Type B pancreatic cell (in vitro differentiated cells): ENCODE measurements around the gene ADPRM. TPM values are rescaled to one million over a fixed set of nuclear protein-coding genes. Genes with fewer than 3 reads are reported as not detected.

Experiments
- DNase-seq: peaks from one replicate; pipeline ENCODE4 v3.0.0; 2021; ENCODE audit warnings: mixed read lengths; ENCODE audit not compliant: unreplicated experiment; ENCODE audit errors: extremely low spot score
- H3K27ac Mint-ChIP-seq: 2 replicates; pipeline ENCODE4 v1.8.0; 2021; ENCODE audit warnings: mild to moderate bottlenecking, mixed read lengths
- H3K27me3 Mint-ChIP-seq: 2 replicates; pipeline ENCODE4 v1.8.0; 2021; ENCODE audit warnings: mixed read lengths
- H3K36me3 Mint-ChIP-seq: 2 replicates; pipeline ENCODE4 v1.8.0; 2021; ENCODE audit warnings: mixed read lengths
- H3K4me1 Mint-ChIP-seq: one replicate; pipeline ENCODE4 v1.8.0; 2021; ENCODE audit warnings: mixed read lengths; ENCODE audit not compliant: unreplicated experiment
- H3K4me3 Mint-ChIP-seq: 2 replicates; pipeline ENCODE4 v1.8.0; 2021; ENCODE audit warnings: mild to moderate bottlenecking, mixed read lengths
- H3K9me3 Mint-ChIP-seq: 2 replicates; pipeline ENCODE4 v1.8.0; 2021; ENCODE audit warnings: mixed read lengths
- CTCF ChIP-seq: fragments of 200-600 bp; sonication (generic); conservative IDR thresholded peaks from 2 replicates; pipeline ENCODE4 v1.5.0; 2021; ENCODE audit warnings: antibody characterized with exemption, mild to moderate bottlenecking
- total RNA-seq: library from RNA; stranded (reverse); gene quantifications from 2 replicates; pipeline ENCODE4 v1.2.1, GENCODE V29; 2021; ENCODE audit warnings: low replicate concordance

The ADPRM gene
- total RNA-seq, 1 donor from 2014 or later, result 9.7 TPM

- no peak for DNase-seq
- Mint-ChIP-seq H3K27me3 (no peaks in the 10 kb centered on the region), H3K4me1 (no peaks in the 10 kb centered on the region), H3K27ac (peak overlapping the region; percentile 19), H3K4me3 (no peak overlapping the region), H3K36me3 (no peaks in the 10 kb centered on the region), H3K9me3 (no peaks in the 10 kb centered on the region)
- no peak for TF ChIP-seq CTCF
Observed at GRCh38 chr17:10724546-10725195, 27.3 kb downstream of the ADPRM start.

GRCh38 chr17:10725262-10725661 is 27.9 kb downstream of the ADPRM start:
- Mint-ChIP-seq H3K4me1 (no peaks in the 10 kb centered on the region), H3K27me3 (peaks cover 4% of the 10 kb centered on the region), H3K36me3 (no peaks in the 10 kb centered on the region), H3K9me3 (no peaks in the 10 kb centered on the region), H3K4me3 (no peak overlapping the region), H3K27ac (peak overlapping the region; percentile 19)
- no peak for TF ChIP-seq CTCF
- no peak for DNase-seq

- DNase-seq, result no peak
- Mint-ChIP-seq H3K4me3 (no peak overlapping the region), H3K27me3 (peaks cover 9% of the 10 kb centered on the region), H3K27ac (no peak overlapping the region), H3K4me1 (peaks cover 6% of the 10 kb centered on the region), H3K36me3 (no peaks in the 10 kb centered on the region), H3K9me3 (no peaks in the 10 kb centered on the region)
- TF ChIP-seq CTCF, result no peak
Observed at GRCh38 chr17:10726196-10726595, 28.8 kb downstream of the ADPRM start.

- no peak overlapping the region for H3K27ac Mint-ChIP-seq
- TF ChIP-seq CTCF, result no peak
- no peak overlapping the region for H3K4me3 Mint-ChIP-seq
- no peaks in the 10 kb centered on the region for H3K36me3 Mint-ChIP-seq
- H3K4me1 Mint-ChIP-seq, result peaks cover 9% of the 10 kb centered on the region
- peaks cover 12% of the 10 kb centered on the region for H3K27me3 Mint-ChIP-seq
- no peak for DNase-seq
- H3K9me3 Mint-ChIP-seq, result no peaks in the 10 kb centered on the region
Observed at GRCh38 chr17:10727192-10727591, 29.8 kb downstream of the ADPRM start.

- Mint-ChIP-seq H3K9me3 (no peaks in the 10 kb centered on the region), H3K4me3 (peak overlapping the region; percentile 78), H3K4me1 (peaks cover 9% of the 10 kb centered on the region), H3K27ac (no peak overlapping the region), H3K36me3 (no peaks in the 10 kb centered on the region), H3K27me3 (peaks cover 16% of the 10 kb centered on the region)
- no peak for TF ChIP-seq CTCF
- DNase-seq, result no peak
Observed at GRCh38 chr17:10728331-10728892, 31.0 kb downstream of the ADPRM start.
